NCI-H748 (cell line): ENCODE data around the gene OR13J1.

Experiments
- DNase-seq: peaks from one replicate; lab custom pipeline; 2025; ENCODE audit not compliant: unreplicated experiment; lab: John Stamatoyannopoulos, UW

OR13J1 gene

DNA sequence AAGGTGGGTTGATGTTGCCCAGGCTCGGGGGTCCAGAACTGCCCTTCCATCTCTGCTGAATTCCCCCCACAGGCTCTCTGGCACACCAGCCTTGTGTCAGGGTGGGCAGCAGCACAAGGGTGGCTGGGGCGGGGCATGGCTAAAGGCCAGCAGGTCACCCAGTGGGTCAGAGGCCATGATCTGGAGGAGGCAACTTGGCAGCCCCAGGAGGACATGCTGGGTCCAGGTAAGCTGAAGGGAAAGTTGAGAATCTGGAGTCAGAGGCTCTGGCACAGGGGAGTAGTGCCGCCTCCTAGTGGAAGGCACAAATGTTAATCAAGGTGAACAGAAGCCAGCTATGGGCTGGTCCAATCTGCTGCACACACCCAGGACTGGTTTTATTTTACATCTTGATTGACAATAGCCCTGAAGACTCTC lies 35.0 kb downstream of the OR13J1 start:
- peak; percentile 16 for DNase-seq

DNA sequence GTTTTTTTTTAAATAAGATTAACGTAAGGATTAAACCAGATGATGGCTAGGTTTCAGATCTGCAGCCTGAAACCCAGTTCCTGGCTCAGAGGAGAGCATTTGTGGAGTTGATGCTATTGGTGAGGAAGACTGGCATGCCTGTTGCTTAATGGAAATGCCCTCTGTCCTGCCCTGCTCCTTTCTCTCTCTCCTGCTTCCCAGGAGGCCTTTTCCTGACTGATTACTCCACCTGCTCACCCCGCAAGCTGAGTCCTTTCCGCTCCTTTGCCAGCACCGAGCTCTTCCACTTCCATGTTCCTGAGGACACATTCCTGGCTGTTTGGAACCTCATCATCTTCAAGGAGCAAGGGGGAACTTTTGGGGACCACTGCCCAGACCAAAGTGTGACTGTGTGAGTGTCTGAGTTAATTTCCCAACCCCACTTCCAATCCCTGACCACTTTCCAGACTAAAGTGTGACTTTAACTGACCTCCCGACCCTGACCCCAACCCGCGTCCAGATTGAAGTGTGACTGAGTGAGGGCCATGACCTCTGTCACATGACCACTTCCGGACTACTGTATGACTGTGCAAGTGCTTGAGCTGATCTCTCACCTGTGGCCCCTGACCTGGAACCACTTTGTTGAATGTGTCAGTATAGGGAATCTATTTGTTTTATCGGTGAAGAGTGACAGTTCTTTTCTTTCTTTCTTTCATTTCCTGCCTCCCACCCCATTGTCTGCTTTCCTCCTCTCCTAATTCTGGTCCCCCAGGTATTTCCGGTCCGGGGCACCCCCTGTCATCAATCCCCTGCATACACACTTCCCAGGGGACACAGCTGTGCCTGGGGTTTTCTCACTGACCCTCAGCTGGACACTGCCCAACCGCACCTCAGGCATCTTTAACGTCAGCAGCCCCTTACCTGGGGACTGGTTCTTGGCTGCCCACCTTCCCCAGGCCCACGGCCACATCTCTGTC lies 35.7 kb downstream of the OR13J1 start:
- no peak for DNase-seq

DNA sequence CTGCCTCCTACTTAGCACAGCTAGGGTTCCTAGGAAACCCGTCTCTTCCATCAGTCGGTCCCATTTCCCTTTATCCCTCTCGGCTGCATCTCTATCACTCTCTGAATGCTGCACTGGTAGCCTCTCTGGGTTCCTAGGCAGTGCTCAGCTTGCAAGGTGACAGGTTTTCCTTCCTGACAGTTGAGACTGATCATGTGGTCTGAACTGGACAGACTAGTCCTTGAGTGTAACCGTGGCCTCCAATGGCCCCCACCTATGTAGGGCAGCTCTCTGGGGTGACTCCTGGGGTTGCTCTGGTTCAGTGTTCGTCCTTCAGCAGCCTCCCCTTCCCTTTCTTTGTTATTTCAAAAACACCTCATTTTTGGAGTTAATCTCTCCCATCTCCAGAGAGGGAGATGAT lies 37.4 kb downstream of the OR13J1 start:
- DNase-seq = no peak

DNA sequence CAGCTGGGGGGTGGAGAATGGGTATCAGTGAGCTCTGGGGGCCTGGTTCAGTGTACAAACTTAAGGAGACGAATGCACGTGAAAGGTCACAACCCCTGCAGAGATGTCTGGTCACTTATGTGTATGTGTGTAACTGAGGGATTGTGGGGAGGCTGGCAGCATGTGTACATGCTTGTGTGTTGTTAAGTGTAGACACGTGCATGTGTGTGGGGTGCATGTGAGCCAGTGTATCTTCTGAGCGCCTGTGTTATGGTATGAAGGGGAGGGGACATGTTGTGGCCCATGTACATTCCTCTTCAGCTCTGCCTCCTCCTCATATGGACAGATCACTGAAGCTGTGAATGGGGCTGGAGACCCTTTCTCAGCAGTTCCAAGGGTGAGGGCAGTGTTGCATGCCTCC lies 39.2 kb downstream of the OR13J1 start:
- no peak for DNase-seq

DNA sequence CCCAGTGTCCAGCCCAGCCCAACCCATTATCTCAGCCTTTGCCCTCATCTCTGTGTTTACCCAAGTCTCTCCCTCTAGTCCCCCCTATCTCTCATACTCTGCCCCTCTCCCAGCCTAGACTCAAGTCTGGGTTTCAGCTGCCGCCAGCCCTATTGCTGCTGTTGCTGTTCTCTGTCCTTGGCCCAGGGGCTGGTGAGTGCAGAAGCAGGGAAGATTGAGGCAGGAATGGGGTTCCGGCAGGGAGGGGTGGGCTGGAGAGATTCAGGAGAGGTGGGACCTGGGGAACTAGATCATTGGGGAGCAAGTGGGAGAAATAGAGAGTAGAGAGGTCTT lies 40.5 kb downstream of the OR13J1 start:
- DNase-seq = no peak

DNA sequence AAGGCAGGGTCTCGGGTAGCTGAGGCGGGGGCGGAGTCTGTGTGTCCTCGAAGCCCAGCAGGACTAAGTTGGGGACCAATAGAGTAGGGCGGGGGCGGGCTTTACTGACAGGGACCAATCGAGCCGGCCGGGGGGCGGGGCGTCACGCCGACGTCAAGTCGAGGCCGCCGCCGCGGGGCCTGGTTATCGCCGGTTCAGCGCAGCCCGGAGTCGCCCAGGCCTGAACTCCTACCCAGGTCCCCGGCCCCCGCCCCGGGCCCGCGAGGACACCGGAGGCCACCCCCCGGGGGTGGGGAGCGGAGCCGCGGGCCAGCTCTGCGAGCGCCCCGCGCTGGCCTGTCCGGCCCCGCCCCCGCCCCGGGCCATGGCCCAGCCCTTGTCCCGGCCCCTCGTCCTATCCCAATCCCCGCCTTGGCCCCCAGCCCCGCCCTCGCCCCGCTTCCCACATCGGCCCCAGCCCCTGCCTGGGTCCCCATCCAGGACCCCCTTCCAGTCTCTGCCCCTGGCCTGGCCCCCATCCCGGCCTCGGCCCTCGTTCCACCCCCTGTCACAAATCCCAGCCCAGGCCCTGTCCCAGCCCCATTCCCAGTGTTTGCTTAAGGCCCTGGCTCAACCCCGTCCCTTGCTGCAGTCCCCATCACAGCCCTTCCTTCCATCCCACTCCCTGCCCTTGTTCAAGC lies 41.0 kb downstream of the OR13J1 start, which contains the start of gene TMEM8B:
Gene TMEM8B (plus strand): TSS at position 145 of the 680 bp plus-strand sequence. CDS start 220 bp downstream, at position 365.
- DNase-seq = peak; percentile 95

DNA sequence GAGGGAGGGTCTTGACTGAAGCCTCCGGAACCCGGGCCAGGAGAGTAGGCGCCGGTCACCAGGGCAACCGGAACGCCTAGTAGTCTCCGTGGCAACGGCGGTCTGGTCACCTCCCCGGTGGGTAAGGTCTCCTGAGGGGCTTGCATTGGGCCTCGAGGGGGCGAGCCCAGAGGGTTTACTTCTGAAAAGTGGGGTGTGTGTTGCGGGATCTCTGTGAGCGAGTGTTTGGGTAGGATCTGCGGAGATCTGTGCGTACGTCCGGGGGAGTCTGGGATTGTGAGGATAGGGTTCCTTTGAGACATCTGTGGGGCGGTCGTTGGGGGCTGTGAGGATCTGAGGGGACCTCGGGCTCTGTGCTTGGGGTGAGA lies 41.5 kb downstream of the OR13J1 start, which contains the start of gene FAM221B:
Gene FAM221B (minus strand): TSS at position 17 of the 368 bp plus-strand sequence. CDS start 2,571 bp downstream, outside the sequence.
- DNase-seq = peak; percentile 77

DNA sequence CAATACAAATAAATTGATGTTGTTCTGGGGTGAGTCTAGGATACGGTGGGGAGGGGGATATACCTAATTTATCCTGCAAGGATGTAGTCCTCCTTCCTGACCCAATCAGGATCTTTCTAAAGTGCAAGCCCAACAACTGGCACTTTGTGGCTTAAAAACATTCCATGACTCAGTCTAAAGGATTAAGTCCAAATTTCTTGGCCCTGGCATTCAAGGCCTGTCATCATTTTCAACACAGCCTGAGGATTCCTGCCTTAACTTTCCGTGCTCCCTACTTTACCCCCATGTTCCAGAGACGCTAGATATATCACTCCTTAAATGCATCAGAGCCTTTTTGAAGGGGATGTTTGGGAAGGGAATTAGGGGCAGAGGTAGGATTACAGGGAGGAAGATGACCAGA lies 42.7 kb downstream of the OR13J1 start:
- no peak for DNase-seq

DNA sequence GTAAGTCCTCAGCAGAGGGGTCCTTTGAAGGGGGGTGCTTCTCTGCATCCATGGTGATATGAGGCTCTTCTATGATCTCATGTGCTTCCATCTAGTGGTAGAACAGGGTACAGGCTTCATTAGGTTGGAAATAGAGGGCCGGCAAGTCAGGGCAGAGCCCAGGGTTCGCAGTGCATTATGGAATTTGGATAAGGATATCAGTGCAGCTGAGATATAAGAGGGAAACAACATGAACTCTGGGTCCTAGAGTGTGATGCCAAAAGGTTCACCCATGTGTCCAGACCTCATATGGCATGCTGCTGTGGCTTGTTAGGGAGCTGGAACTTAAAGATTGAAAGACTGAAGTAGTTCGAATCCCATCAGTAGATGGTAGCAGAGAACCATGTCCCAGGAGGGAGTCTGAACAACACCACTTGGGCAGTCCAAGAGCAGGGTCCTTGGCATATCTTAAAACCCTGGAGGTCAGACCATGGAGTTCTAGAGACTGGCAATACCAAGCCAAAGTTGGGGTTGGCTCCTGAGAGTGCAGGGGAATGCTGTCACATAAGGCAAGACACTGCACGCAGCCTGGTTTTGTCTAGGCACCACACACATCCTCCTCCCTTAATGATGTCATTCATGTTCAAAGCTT lies 44.0 kb downstream of the OR13J1 start:
- peak; percentile 58 for DNase-seq

DNA sequence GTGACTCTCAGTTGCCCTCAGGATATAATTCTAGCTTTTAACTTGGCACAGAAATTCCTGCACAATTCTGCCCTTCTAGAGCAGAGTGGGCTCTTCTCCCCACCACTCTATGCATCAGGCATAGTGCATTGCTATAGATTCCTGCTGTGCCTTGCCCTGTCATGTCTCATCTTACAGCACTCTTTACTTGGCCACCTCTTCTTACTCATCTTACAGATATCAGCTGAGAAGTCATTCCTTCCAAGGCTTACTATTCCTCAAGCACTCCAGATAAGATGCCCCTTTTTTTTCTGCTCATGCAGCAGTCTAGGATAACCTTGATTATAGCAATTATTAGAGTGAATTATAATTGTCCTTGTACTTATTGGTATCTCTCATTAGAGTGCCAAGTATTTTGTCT lies 47.3 kb downstream of the OR13J1 start:
- DNase-seq = no peak

DNA sequence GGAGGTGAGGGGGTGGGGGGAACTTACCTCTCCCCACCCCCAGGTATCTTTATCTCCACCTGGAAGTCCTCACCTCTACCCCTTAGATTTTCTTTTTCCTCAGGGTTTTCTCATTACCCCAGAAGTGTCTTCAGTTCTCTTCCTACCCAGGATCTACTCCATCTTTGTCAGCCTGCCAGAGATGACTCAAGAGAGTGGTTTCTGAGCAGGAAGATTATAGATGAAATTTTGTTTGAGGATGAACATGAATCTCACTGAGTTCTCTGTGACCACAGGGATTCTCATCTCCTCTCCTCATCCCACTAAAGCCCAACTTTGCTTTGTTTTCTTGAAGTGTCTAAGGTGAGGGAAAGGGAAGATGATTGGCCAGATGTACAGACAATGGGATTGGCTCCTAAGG lies 50.1 kb downstream of the OR13J1 start:
- DNase-seq = no peak
